Measurements from ENCODE around the gene HDAC4. TPM values are rescaled to one million over a fixed set of nuclear protein-coding genes. Genes with fewer than 3 reads are reported as not detected.
A peak's percentile ranks its signal among the peaks of the same experiment; 100 is the strongest.

Gene HDAC4
- total RNA-seq, 1 experiment from 2014 or later, result 32.0 TPM

DNA sequence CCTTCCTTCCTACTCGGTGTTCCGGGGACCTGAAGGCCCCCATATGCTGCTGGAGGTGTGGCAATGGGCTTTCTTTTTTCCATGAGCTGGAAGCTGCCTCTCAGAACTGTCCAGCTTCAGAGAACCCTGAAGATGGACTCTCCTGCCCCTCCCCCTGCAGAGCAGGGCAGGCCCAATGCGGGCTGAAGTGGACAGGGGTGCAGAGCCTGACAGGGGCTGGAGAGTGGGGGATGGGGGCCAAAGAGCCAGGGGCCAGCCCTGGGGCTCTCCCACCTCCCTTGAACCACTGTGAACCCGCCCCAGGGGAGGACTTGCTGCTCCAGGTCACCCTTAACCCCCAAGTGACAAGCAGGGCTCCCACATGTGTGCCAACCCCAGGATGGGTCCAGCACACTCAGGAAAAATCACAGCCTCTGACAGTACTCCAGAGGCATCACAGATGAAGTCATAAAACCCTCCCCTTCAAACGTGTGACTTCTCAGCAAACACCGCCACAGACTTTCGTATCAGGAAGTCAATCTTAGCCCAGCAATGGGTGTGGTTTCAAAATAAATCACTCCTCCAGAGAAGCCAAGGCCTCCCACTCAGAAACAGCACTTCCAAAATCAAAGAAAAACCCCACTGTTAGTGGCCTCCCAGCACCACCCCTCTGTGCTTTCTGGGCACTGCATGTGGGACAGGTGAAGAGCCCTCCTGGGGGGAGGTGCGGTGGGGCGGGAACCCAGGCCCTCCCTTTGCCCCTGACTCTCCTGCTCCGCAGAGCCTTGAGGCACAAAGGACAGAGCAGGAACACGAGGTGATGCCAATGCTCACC is 135.8 kb downstream of the HDAC4 start:
- Histone ChIP-seq H3K4me1 (ENCODE audit: insufficient read depth, low read length) (peaks cover 6% of the 10 kb centered on the region; the same call in 1 of the 2 replicates), H3K27ac (ENCODE audit: insufficient read length, low read depth, low read length) (no peak overlapping the region)

More for the DNA sequence above, 135.8 kb downstream of the HDAC4 start:
- H3K27ac Mint-ChIP-seq, result peak overlapping the region; percentile 61 to 89 (median 82); a peak in 5 of 7 replicates
- H2AFZ ChIP-seq (ENCODE audit: low read length), result no peak overlapping the region
- no peak overlapping the region for H2BK15ac ChIP-seq (ENCODE audit: low read depth, low read length)
- no peak overlapping the region for H3K9ac ChIP-seq (ENCODE audit: extremely low read depth, insufficient read length, low read length)
- H3K18ac ChIP-seq (ENCODE audit: insufficient read length, low read depth, low read length), result peak overlapping the region; percentile 65
- no peak overlapping the region for H2BK12ac ChIP-seq (ENCODE audit: insufficient read length, low read depth, low read length)
- H3K23ac ChIP-seq (ENCODE audit: insufficient read length, low read depth, low read length), result no peak overlapping the region
- H3K56ac ChIP-seq (ENCODE audit: insufficient read length, low read depth, low read length), result no peak overlapping the region
- no peak overlapping the region for H4K91ac ChIP-seq (ENCODE audit: insufficient read length, low read depth, low read length)
- H3K23me2 ChIP-seq (ENCODE audit: insufficient read length, low read depth, low read length, poor library complexity, severe bottlenecking), result no peaks in the 10 kb centered on the region
- H4K5ac ChIP-seq (ENCODE audit: insufficient read length, low read depth, low read length), result no peak overlapping the region
- WGBS (ENCODE audit: extremely low coverage, insufficient read length, low lambda C conversion rate), result no CpG with 5 or more reads among the region's 11 CpGs
- no peaks in the 10 kb centered on the region for H3K9me3 ChIP-seq (ENCODE audit: control insufficient read depth, low read depth, low read length)
- H3K79me1 ChIP-seq (ENCODE audit: insufficient read depth, low read depth, low read length, poor library complexity, severe bottlenecking), result peaks cover 12% of the 10 kb centered on the region
- no peak overlapping the region for H3K4me2 ChIP-seq (ENCODE audit: insufficient read depth, insufficient read length, low read length)
- H3K4me3 Mint-ChIP-seq, result no peak overlapping the region
- H3K4me1 Mint-ChIP-seq, result peaks cover 46 to 54% of the 10 kb centered on the region in 2 experiments
- H3K4ac ChIP-seq (ENCODE audit: low read depth, low read length), result no peak overlapping the region; the same call in 1 of the 2 replicates
- no peak for DNase-seq
- H4K20me1 ChIP-seq (ENCODE audit: control insufficient read depth, insufficient read depth, insufficient read length), result no peaks in the 10 kb centered on the region
- H3K79me2 ChIP-seq (ENCODE audit: insufficient read depth, low read length), result peaks cover 13% of the 10 kb centered on the region; the same call in 1 of the 2 replicates
- no peaks in the 10 kb centered on the region for H3K9me3 Mint-ChIP-seq
- H2BK5ac ChIP-seq (ENCODE audit: insufficient read length, low read length), result no peak overlapping the region
- H2BK20ac ChIP-seq (ENCODE audit: low read depth, low read length, poor library complexity, severe bottlenecking), result no peak overlapping the region
- H2BK120ac ChIP-seq (ENCODE audit: low read depth, low read length, poor library complexity, severe bottlenecking), result no peak overlapping the region
- H3K14ac ChIP-seq (ENCODE audit: insufficient read depth, low read length), result peak overlapping the region; percentile 81; the same call in 1 of the 2 replicates
- no peaks in the 10 kb centered on the region; the same call in 1 of the 2 replicates for H3K27me3 ChIP-seq (ENCODE audit: insufficient read depth, low read length)
- H3K36me3 Mint-ChIP-seq (ENCODE audit: insufficient read depth in 1 of 3, low read depth in 3 of 3), result no peaks in the 10 kb centered on the region; a peak in 3 of 7 replicates
- H4K8ac ChIP-seq (replicated peaks; ENCODE audit: insufficient read length, low read depth, low read length), result no peak overlapping the region
- H2AK5ac ChIP-seq (ENCODE audit: insufficient read length, low read length), result no peak overlapping the region
- TF ChIP-seq, protein P1, sequence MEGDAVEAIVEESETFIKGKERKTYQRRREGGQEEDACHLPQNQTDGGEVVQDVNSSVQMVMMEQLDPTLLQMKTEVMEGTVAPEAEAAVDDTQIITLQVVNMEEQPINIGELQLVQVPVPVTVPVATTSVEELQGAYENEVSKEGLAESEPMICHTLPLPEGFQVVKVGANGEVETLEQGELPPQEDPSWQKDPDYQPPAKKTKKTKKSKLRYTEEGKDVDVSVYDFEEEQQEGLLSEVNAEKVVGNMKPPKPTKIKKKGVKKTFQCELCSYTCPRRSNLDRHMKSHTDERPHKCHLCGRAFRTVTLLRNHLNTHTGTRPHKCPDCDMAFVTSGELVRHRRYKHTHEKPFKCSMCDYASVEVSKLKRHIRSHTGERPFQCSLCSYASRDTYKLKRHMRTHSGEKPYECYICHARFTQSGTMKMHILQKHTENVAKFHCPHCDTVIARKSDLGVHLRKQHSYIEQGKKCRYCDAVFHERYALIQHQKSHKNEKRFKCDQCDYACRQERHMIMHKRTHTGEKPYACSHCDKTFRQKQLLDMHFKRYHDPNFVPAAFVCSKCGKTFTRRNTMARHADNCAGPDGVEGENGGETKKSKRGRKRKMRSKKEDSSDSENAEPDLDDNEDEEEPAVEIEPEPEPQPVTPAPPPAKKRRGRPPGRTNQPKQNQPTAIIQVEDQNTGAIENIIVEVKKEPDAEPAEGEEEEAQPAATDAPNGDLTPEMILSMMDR (conservative IDR thresholded peaks at IDR 0.05), result no peak
- H3K27me3 Mint-ChIP-seq (ENCODE audit: low read depth), result no peaks in the 10 kb centered on the region
- no peak overlapping the region for H3T11ph ChIP-seq (ENCODE audit: low read length)
